ENCODE measurements around the gene PRKAG3.

DNA sequence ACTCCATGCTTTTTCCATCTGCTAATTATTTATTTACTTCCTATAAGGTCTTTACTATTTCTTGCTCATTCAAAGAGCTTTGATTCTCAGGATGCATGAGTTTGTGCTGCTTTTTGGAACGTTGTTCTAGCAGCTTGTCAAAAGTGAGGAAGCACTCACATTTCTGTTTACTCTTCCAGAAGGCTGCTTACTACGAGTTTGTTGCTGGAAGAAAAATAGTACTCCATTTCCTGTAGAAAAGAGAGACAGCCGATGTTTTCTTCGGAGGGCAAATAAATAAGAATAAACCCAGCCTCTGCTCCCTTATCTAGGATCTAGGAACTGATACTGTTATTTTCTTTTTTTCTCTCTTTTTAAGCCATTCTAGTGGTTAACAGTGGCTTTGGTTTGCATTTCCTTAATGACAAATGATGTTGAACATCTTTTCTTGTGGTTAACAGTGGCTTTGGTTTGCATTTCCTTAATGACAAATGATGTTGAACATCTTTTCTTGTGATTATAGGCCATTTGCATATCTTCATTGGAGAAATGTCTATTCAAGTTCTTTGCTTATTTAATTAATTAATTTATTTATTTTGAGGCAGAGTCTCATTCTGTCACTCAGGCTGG lies 29.1 kb downstream of the PRKAG3 start:
- TF ChIP-seq, protein P1, sequence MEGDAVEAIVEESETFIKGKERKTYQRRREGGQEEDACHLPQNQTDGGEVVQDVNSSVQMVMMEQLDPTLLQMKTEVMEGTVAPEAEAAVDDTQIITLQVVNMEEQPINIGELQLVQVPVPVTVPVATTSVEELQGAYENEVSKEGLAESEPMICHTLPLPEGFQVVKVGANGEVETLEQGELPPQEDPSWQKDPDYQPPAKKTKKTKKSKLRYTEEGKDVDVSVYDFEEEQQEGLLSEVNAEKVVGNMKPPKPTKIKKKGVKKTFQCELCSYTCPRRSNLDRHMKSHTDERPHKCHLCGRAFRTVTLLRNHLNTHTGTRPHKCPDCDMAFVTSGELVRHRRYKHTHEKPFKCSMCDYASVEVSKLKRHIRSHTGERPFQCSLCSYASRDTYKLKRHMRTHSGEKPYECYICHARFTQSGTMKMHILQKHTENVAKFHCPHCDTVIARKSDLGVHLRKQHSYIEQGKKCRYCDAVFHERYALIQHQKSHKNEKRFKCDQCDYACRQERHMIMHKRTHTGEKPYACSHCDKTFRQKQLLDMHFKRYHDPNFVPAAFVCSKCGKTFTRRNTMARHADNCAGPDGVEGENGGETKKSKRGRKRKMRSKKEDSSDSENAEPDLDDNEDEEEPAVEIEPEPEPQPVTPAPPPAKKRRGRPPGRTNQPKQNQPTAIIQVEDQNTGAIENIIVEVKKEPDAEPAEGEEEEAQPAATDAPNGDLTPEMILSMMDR (IDR thresholded peaks at IDR 0.05): no peak
- no peak for TF ChIP-seq EZH2 (IDR thresholded peaks at IDR 0.05; ENCODE audit: borderline replicate concordance, insufficient read depth, low read depth, low read length, poor library complexity, severe bottlenecking)

All from B cell (primary cell).